GM12878 (cell line): ENCODE results near the gene ANKRD23. TPM values are rescaled to one million over a fixed set of nuclear protein-coding genes. Genes with fewer than 3 reads are reported as not detected.

Experiments
- ATAC-seq: fragments of 200-7000 bp; cut with Tn5 transposase; 3 replicates; pipeline ENCODE4 v1.9.1; 2020; ENCODE audit warnings: mild to moderate bottlenecking, moderate library complexity
- BruUV-seq: library from RNA; stranded (reverse); fragments of 400-500 nt; replicated peaks from 2 replicates; lab custom pipeline; 2021; lab: Mats Ljungman, UMichigan
- CTCF ChIA-PET: fragments of 300-600 bp; sonication (Branson Sonifier 250); formaldehyde crosslinking; extraction: SDS; loops from one replicate; lab custom pipeline; 2021; ENCODE audit warnings: inconsistent platforms; lab: Yijun Ruan, JAX
- POLR2A ChIA-PET: fragments of 350-600 bp; formaldehyde crosslinking; extraction: SDS; loops from one replicate; lab custom pipeline; 2021; ENCODE audit warnings: inconsistent platforms; lab: Charles Lee
- RAD21 ChIA-PET: fragments of 300-600 bp; sonication (Branson Sonifier 250); formaldehyde crosslinking; loops from one replicate; lab custom pipeline; 2023; ENCODE audit warnings: antibody characterized with exemption; ENCODE audit not compliant: unreplicated experiment; lab: Charles Lee
- SMC1A ChIA-PET: fragments of 300-600 bp; sonication (Branson Sonifier 250); formaldehyde crosslinking; loops from one replicate; lab custom pipeline; 2023; ENCODE audit not compliant: unreplicated experiment, uncharacterized antibody; lab: Charles Lee
- DNase-seq: peaks from one replicate; pipeline ENCODE4 v3.0.0-alpha.2; 2011; ENCODE audit warnings: low read depth, low spot score
- FAIRE-seq: peaks from 3 replicates; lab custom pipeline; 2011; peaks lifted over from hg19 to GRCh38; lab: Jason Lieb, UNC
- H2AFZ ChIP-seq: 2 replicates; pipeline ENCODE4 v1.6.0; 2011; ENCODE audit warnings: low read depth, low read length, control low read depth; ENCODE audit not compliant: control insufficient read depth
- H3K27ac ChIP-seq: 2 replicates; pipeline ENCODE4 v1.5.1; 2011; ENCODE audit warnings: control low read depth; ENCODE audit not compliant: control insufficient read depth, insufficient read depth
- H3K27me3 ChIP-seq, 2 experiments: replicated peaks in 1 of 2; 2 replicates each; pipeline versions ENCODE4 v1.6.0 to v1.6.1; 2011; ENCODE audit warnings: low read length in 1 of 2; ENCODE audit not compliant: control insufficient read depth in 2 of 2, insufficient read depth in 2 of 2
- H3K36me3 ChIP-seq, 2 experiments: 2 replicates each; pipeline ENCODE4 v1.5.1; 2011; ENCODE audit warnings: low read length in 1 of 2; ENCODE audit not compliant: control insufficient read depth in 2 of 2, insufficient read depth in 2 of 2
- H3K4me1 ChIP-seq: 2 replicates; pipeline ENCODE4 v1.6.1; 2011; ENCODE audit warnings: mild to moderate bottlenecking, low read length, moderate library complexity, mixed read lengths; ENCODE audit not compliant: control insufficient read depth, insufficient read depth
- H3K4me2 ChIP-seq: 2 replicates; pipeline ENCODE4 v1.6.0; 2011; ENCODE audit warnings: control low read depth; ENCODE audit not compliant: control insufficient read depth, insufficient read depth
- H3K4me3 ChIP-seq: fragments of 200-600 bp; sonication (generic); 2 replicates; pipeline ENCODE4 v1.5.1; 2016
- H3K79me2 ChIP-seq: 2 replicates; pipeline ENCODE4 v1.6.0; 2011; ENCODE audit warnings: low read length; ENCODE audit not compliant: control insufficient read depth, insufficient read depth
- H3K9ac ChIP-seq: 2 replicates; pipeline ENCODE4 v1.8.0; 2011; ENCODE audit warnings: low read length, control low read depth, mixed read lengths; ENCODE audit not compliant: control insufficient read depth, insufficient read depth
- H3K9me3 ChIP-seq: replicated peaks from 3 replicates; pipeline ENCODE4 v1.5.1; 2011; ENCODE audit warnings: mild to moderate bottlenecking, low read length; ENCODE audit not compliant: control insufficient read depth, insufficient read depth
- H4K20me1 ChIP-seq: 2 replicates; pipeline ENCODE4 v1.6.0; 2011; ENCODE audit not compliant: control insufficient read depth, insufficient read depth
- ASH2L ChIP-seq: fragments of 300-600, 200-600 bp; sonication (generic); IDR thresholded peaks from 2 replicates; pipeline ENCODE4 v1.6.1; 2017; ENCODE audit warnings: low read depth, mild to moderate bottlenecking, borderline replicate concordance
- CBFB ChIP-seq: IDR thresholded peaks from 2 replicates; pipeline ENCODE4 v1.6.1; 2016; ENCODE audit warnings: antibody characterized with exemption, low read depth
- CBX3 ChIP-seq: fragments of 200-600 bp; sonication (generic); IDR thresholded peaks from 2 replicates; pipeline ENCODE4 v1.6.1; 2016; ENCODE audit warnings: low read depth, borderline replicate concordance
- IKZF2 ChIP-seq, 2 experiments: fragments of 450-650 bp; IDR thresholded peaks; 2 replicates each; pipeline ENCODE4 v1.6.1; 2017; ENCODE audit warnings: mild to moderate bottlenecking in 2 of 2, moderate library complexity in 2 of 2
- MAX ChIP-seq: IDR thresholded peaks from 2 replicates; pipeline ENCODE4 v1.6.1; 2012; ENCODE audit warnings: low read depth, low read length, improper control_type of control experiment
- PBX3 ChIP-seq: IDR thresholded peaks from 2 replicates; pipeline ENCODE4 v1.6.1; 2011; ENCODE audit warnings: mild to moderate bottlenecking, low read depth, low read length, moderate library complexity; ENCODE audit not compliant: insufficient replicate concordance
- POLR2A ChIP-seq: IDR thresholded peaks from 2 replicates; pipeline ENCODE4 v1.6.1; 2011; ENCODE audit warnings: low read depth, mild to moderate bottlenecking, low read length
- RAD51 ChIP-seq: fragments of 450-650 bp; IDR thresholded peaks from 2 replicates; pipeline ENCODE4 v1.6.1; 2016; ENCODE audit warnings: moderate library complexity, mild to moderate bottlenecking, inconsistent platforms
- RFX5 ChIP-seq: IDR thresholded peaks from 2 replicates; pipeline ENCODE4 v1.6.1; 2011; ENCODE audit warnings: low read depth, low read length, improper control_type of control experiment
- SP1 ChIP-seq: IDR thresholded peaks from one replicate; pipeline ENCODE4 v1.6.1; 2011; ENCODE audit warnings: low read depth, low read length
- TARDBP ChIP-seq: IDR thresholded peaks from 2 replicates; pipeline ENCODE4 v1.6.1; 2016; ENCODE audit warnings: borderline replicate concordance
- YBX1 ChIP-seq: fragments of 450-650 bp; IDR thresholded peaks from 2 replicates; pipeline ENCODE4 v1.6.1; 2016; ENCODE audit warnings: antibody characterized with exemption
- ZBTB11 ChIP-seq: fragments of 450-650 bp; formaldehyde crosslinking; IDR thresholded peaks from 2 replicates; pipeline ENCODE4 v1.5.0; 2022; ENCODE audit warnings: mild to moderate bottlenecking, missing genetic modification characterization
- ZBTB40 ChIP-seq: fragments of 450-650 bp; IDR thresholded peaks from 2 replicates; pipeline ENCODE4 v1.6.1; 2016; ENCODE audit warnings: mild to moderate bottlenecking, moderate library complexity, borderline replicate concordance
- ZNF622 ChIP-seq: fragments of 450-650 bp; IDR thresholded peaks from 2 replicates; pipeline ENCODE4 v1.6.1; 2017; ENCODE audit warnings: mild to moderate bottlenecking, inconsistent platforms
- WGBS: methylation state at CpG from one replicate; pipeline ENCODE4 v1.1.6; 2016; ENCODE audit warnings: low lambda C conversion rate; ENCODE audit not compliant: insufficient replicate concordance, insufficient coverage; ENCODE audit errors: missing lambda C conversion rate; 5-methylcytosine and 5-hydroxymethylcytosine counted together
- in situ Hi-C: fragments of 300-500 bp; cut with MboI; formaldehyde crosslinking; loops from 9 replicates; pipeline ENCODE4 v1.14.3; 2018; ENCODE audit warnings: mixed read lengths
- intact Hi-C: fragments of 100-400 bp; cut with micrococcal nuclease; formaldehyde crosslinking; loops from one replicate; pipeline ENCODE4 v1.14.2; 2022; ENCODE audit not compliant: unreplicated experiment
- polyA plus RNA-seq, 11 experiments: library from polyadenylated mRNA; depleted of rRNA in 4 of 11; unstranded in 6 of 11; stranded (reverse) in 5 of 11; fragments of >200 nt; fragmentation: Nextera tagmentation in 4 of 11; fragmentation: Illumina TruSeq in 1 of 11; extraction: Ambion mirVana in 4 of 11; extraction: Trizol in 1 of 11; gene quantifications; 1 replicate in 1 of 11; 2 replicates in 10 of 11; pipeline versions ENCODE4 v1.2.1 to v1.2.3, GENCODE V29; 2011 to 2016; ENCODE audit warnings: inconsistent platforms in 2 of 11, missing spikeins in 2 of 11, low read depth in 1 of 11
- total RNA-seq, 4 experiments: library from RNA; depleted of rRNA in 3 of 4; stranded (reverse); fragments of >200 nt in 3 of 4; fragmentation: Illumina TruSeq in 1 of 4; extraction: Trizol in 1 of 4; gene quantifications; 2 replicates each; pipeline versions ENCODE4 v1.2.1 to v1.2.3, GENCODE V29; 2013 to 2021

ANKRD23 gene
- total and polyA plus RNA-seq, 10 of the 15 experiments (the other 5 are each of a cell fraction or from before 2014, with no cell fraction given) = 0.34 to 5.3 (median 2.7) TPM

- TF ChIP-seq PBX3 (no peak), ZBTB11 (CRISPR knock-in tag) (no peak), RAD51 (no peak), MAX (no peak)
Measured at GRCh38 chr2:96866586-96866985, 22.8 kb upstream of the ANKRD23 start (continued).

GRCh38 chr2:96866149-96866548 lies 22.3 kb upstream of the ANKRD23 start:
- Histone ChIP-seq H3K4me3 (peak overlapping the region; percentile 95; the same call in 1 of the 2 replicates), H3K27me3 (no peaks in the 10 kb centered on the region; a peak in 1 of 4 replicates), H3K9me3 (no peaks in the 10 kb centered on the region), H3K27ac (0 out of 2 replicates have a peak overlapping the region, but pooled peaks have one; percentile 24), H3K4me2 (peak overlapping the region; percentile 90; the same call in 1 of the 2 replicates), H3K4me1 (peaks cover 14% of the 10 kb centered on the region), H3K9ac (no peak overlapping the region), H2AFZ (no peak overlapping the region), H3K79me2 (peaks cover 38% of the 10 kb centered on the region), H3K36me3 (peaks cover 11 to 27% of the 10 kb centered on the region in 2 experiments; a peak in 3 of 4 replicates), H4K20me1 (no peaks in the 10 kb centered on the region)
- POLR2A ChIA-PET = interaction anchor here (3.6 kb wide), 1 partner anchor 8 kb away, joined by 30 read pairs; the partner anchor contains the start of gene ANKRD39
- RAD21 ChIA-PET = interaction anchor here (2.9 kb wide), 1 partner anchor 85 kb away, joined by 12 read pairs; no protein-coding TSS in a partner anchor
- in situ Hi-C loops (no loop called here), intact Hi-C loops (loop anchor here (5.0 kb wide), 1 partner anchor 229 kb away; the partner anchor contains the start of gene KANSL3)
- DNase-seq (no peak), FAIRE-seq (no peak), ATAC-seq (no peak)
- CTCF ChIA-PET = no interaction called here
- BruUV-seq = no TSS peak
- WGBS = 97% methylated on average over 14 of the region's 14 CpGs
- SMC1A ChIA-PET = no interaction called here
- TF ChIP-seq ZBTB40 (no peak), SP1 (no peak), CBX3 (no peak), POLR2A (no peak), TARDBP (no peak), IKZF2 (IDR thresholded peaks at IDR 0.05) (no peak), CBFB (no peak), ASH2L (no peak), RFX5 (no peak), YBX1 (no peak), ZNF622 (no peak)
